H1 (cell line): ENCODE data around the gene OR6C4. TPM values are rescaled to one million over a fixed set of nuclear protein-coding genes. Genes with fewer than 3 reads are reported as not detected.
"Not testable (repeated sequence)": the region's sequence is repeated elsewhere in the genome, so short reads cannot be mapped to it uniquely, and the experiment has no call there.

Experiments used
- CTCF ChIA-PET: fragments of 300-600 bp; sonication (Branson Sonifier 250); formaldehyde crosslinking; loops from one replicate; lab custom pipeline; 2021; ENCODE audit not compliant: partially characterized antibody; lab: Charles Lee
- POLR2A ChIA-PET: fragments of 300-600 bp; sonication (Branson Sonifier 250); formaldehyde crosslinking; loops from one replicate; lab custom pipeline; 2021; ENCODE audit warnings: inconsistent platforms; ENCODE audit not compliant: partially characterized antibody; lab: Charles Lee
- DNase-seq, 2 experiments: peaks; one replicate each; pipeline versions ENCODE4 v3.0.0 to v3.0.0-alpha.2; 2010 to 2022; ENCODE audit warnings: low spot score in 2 of 2, low read depth in 1 of 2, mixed read lengths in 1 of 2
- FAIRE-seq: peaks from 2 replicates; lab custom pipeline; 2011; peaks lifted over from hg19 to GRCh38; lab: Jason Lieb, UNC
- H2AFZ ChIP-seq: 2 replicates; pipeline ENCODE4 v1.8.1; 2012; ENCODE audit warnings: low read length, inconsistent platforms
- H2AK5ac ChIP-seq: 2 replicates; pipeline ENCODE4 v1.6.1; 2013; ENCODE audit warnings: low read depth, low read length
- H2BK120ac ChIP-seq: replicated peaks from 2 replicates; pipeline ENCODE3; 2013; ENCODE audit warnings: low read depth, low read length, inconsistent platforms
- H2BK12ac ChIP-seq: 2 replicates; pipeline ENCODE4 v1.6.1; 2013; ENCODE audit warnings: low read depth, low read length
- H2BK15ac ChIP-seq: 2 replicates; pipeline ENCODE4 v1.6.1; 2013; ENCODE audit warnings: low read length
- H2BK20ac ChIP-seq: 2 replicates; pipeline ENCODE4 v1.6.1; 2013; ENCODE audit warnings: low read length
- H2BK5ac ChIP-seq: 2 replicates; pipeline ENCODE4 v1.6.1; 2013; ENCODE audit warnings: low read depth, low read length
- H3K14ac ChIP-seq: 2 replicates; pipeline ENCODE4 v1.6.1; 2013; ENCODE audit warnings: inconsistent platforms; ENCODE audit not compliant: insufficient read length
- H3K18ac ChIP-seq: 2 replicates; pipeline ENCODE4 v1.6.1; 2013; ENCODE audit warnings: low read length; ENCODE audit errors: extremely low read depth
- H3K23ac ChIP-seq: 2 replicates; pipeline ENCODE4 v1.6.1; 2013; ENCODE audit warnings: inconsistent platforms; ENCODE audit not compliant: insufficient read length
- H3K23me2 ChIP-seq: 2 replicates; pipeline ENCODE4 v1.6.1; 2013; ENCODE audit warnings: low read depth, low read length
- H3K27ac ChIP-seq: 2 replicates; pipeline ENCODE4 v1.6.1; 2011; ENCODE audit warnings: low read depth, low read length, inconsistent platforms
- H3K27me3 ChIP-seq, 4 experiments: replicated peaks in 1 of 4; 1 replicate in 1 of 4; 2 replicates in 3 of 4; pipeline versions ENCODE4 v1.6.1 to v1.8.1; 2011 to 2013; ENCODE audit warnings: low read length in 3 of 4, mild to moderate bottlenecking in 3 of 4, inconsistent platforms in 2 of 4, mixed read lengths in 2 of 4, moderate library complexity in 1 of 4; ENCODE audit not compliant: control insufficient read depth in 3 of 4, insufficient read depth in 3 of 4; ENCODE audit errors: extremely low read depth in 1 of 4
- H3K36me3 ChIP-seq, 4 experiments: 2 replicates each; pipeline versions ENCODE4 v1.6.1 to v1.8.1; 2011 to 2013; ENCODE audit warnings: mild to moderate bottlenecking in 4 of 4, low read length in 3 of 4, moderate library complexity in 2 of 4, control low read depth in 1 of 4, inconsistent platforms in 1 of 4; ENCODE audit not compliant: insufficient read depth in 4 of 4, control insufficient read depth in 2 of 4
- H3K4ac ChIP-seq: replicated peaks from 2 replicates; pipeline ENCODE3; 2013; ENCODE audit warnings: low read length, low read depth, mixed read lengths, inconsistent platforms; ENCODE audit not compliant: insufficient read length
- H3K4me1 ChIP-seq, 4 experiments: replicated peaks in 1 of 4; 1 replicate in 1 of 4; 2 replicates in 3 of 4; pipeline versions ENCODE4 v1.6.1 to v1.8.1; 2011 to 2013; ENCODE audit warnings: low read length in 3 of 4, inconsistent platforms in 2 of 4, mixed read lengths in 1 of 4; ENCODE audit not compliant: insufficient read depth in 4 of 4, control insufficient read depth in 3 of 4
- H3K4me2 ChIP-seq, 2 experiments: 2 replicates each; pipeline versions ENCODE4 v1.6.1 to v1.8.1; 2011 to 2013; ENCODE audit warnings: low read depth in 2 of 2, low read length in 2 of 2, control low read depth in 1 of 2, inconsistent platforms in 1 of 2, mild to moderate bottlenecking in 1 of 2; ENCODE audit not compliant: insufficient read depth in 1 of 2
- H3K4me3 ChIP-seq, 4 experiments: fragments of 200-600, 300-600 bp in 1 of 4; sonication (generic), shearing (Covaris generic), sonication (Bioruptor Twin) in 1 of 4; 2 replicates each; pipeline versions ENCODE4 v1.5.1 to v1.8.1; 2011 to 2016; ENCODE audit warnings: low read length in 4 of 4, low read depth in 3 of 4, control low read depth in 2 of 4, inconsistent platforms in 2 of 4, mild to moderate bottlenecking in 2 of 4, mixed read lengths in 1 of 4, moderate library complexity in 1 of 4; ENCODE audit not compliant: insufficient read depth in 2 of 4; ENCODE audit errors: extremely low read depth in 1 of 4
- H3K56ac ChIP-seq: replicated peaks from 2 replicates; pipeline ENCODE3; 2013; ENCODE audit warnings: low read depth, mild to moderate bottlenecking, mixed read lengths, low read length, inconsistent platforms; ENCODE audit not compliant: insufficient read length
- H3K79me1 ChIP-seq: 2 replicates; pipeline ENCODE4 v1.6.1; 2013; ENCODE audit warnings: low read depth, low read length, control low read depth
- H3K79me2 ChIP-seq, 2 experiments: 2 replicates each; pipeline versions ENCODE4 v1.6.1 to v1.8.1; 2012 to 2013; ENCODE audit warnings: low read length in 2 of 2, mild to moderate bottlenecking in 2 of 2, inconsistent platforms in 1 of 2; ENCODE audit not compliant: insufficient read depth in 2 of 2, control insufficient read depth in 1 of 2
- H3K9ac ChIP-seq, 4 experiments: replicated peaks in 1 of 4; 1 replicate in 1 of 4; 2 replicates in 3 of 4; pipeline versions ENCODE4 v1.6.1 to v1.8.1; 2011 to 2013; ENCODE audit warnings: low read depth in 3 of 4, low read length in 3 of 4, control low read depth in 2 of 4, mild to moderate bottlenecking in 2 of 4, moderate library complexity in 2 of 4, inconsistent platforms in 1 of 4; ENCODE audit errors: extremely low read depth in 1 of 4
- H3K9me3 ChIP-seq, 2 experiments: 2 replicates each; pipeline versions ENCODE4 v1.6.1 to v1.8.1; 2012 to 2013; ENCODE audit warnings: mild to moderate bottlenecking in 2 of 2, moderate library complexity in 2 of 2, control low read depth in 1 of 2, inconsistent platforms in 1 of 2, low read depth in 1 of 2, low read length in 1 of 2, mixed read lengths in 1 of 2; ENCODE audit not compliant: insufficient read depth in 2 of 2
- H4K20me1 ChIP-seq, 2 experiments: replicated peaks in 1 of 2; 2 replicates each; pipeline versions ENCODE3 to v1.8.1; 2011 to 2013; ENCODE audit warnings: inconsistent platforms in 2 of 2, low read length in 2 of 2, mild to moderate bottlenecking in 1 of 2; ENCODE audit not compliant: insufficient read depth in 2 of 2, control insufficient read depth in 1 of 2
- H4K5ac ChIP-seq: 2 replicates; pipeline ENCODE4 v1.6.1; 2013; ENCODE audit warnings: low read length, low read depth, mixed read lengths, inconsistent platforms; ENCODE audit not compliant: insufficient read length
- H4K8ac ChIP-seq: 2 replicates; pipeline ENCODE4 v1.8.0; 2013; ENCODE audit warnings: mild to moderate bottlenecking, moderate library complexity, low read length, inconsistent platforms; ENCODE audit not compliant: insufficient read depth; ENCODE audit errors: extremely low read depth
- H4K91ac ChIP-seq: replicated peaks from 2 replicates; pipeline ENCODE3; 2013; ENCODE audit warnings: low read length, mixed read lengths, inconsistent platforms; ENCODE audit not compliant: insufficient read length
- WGBS, 2 experiments: shearing (Covaris generic) in 1 of 2; methylation state at CpG; one replicate each; pipeline versions ENCODE4 v1.1.6 to v1.1.7; 2013 to 2015; ENCODE audit warnings: low lambda C conversion rate in 2 of 2, mixed read lengths in 2 of 2, inconsistent platforms in 1 of 2, low coverage in 1 of 2, missing lambda C conversion rate in 1 of 2; ENCODE audit not compliant: insufficient replicate concordance in 2 of 2, insufficient coverage in 1 of 2, insufficient read length in 1 of 2; ENCODE audit errors: extremely low coverage in 1 of 2, missing lambda C conversion rate in 1 of 2; 5-methylcytosine and 5-hydroxymethylcytosine counted together
- polyA plus RNA-seq, 7 experiments: library from polyadenylated mRNA; depleted of rRNA in 3 of 7; stranded (reverse) in 5 of 7; unstranded in 2 of 7; fragments of >200 nt in 5 of 7; fragments of 200-250 nt in 2 of 7; gene quantifications; 1 replicate in 5 of 7; 2 replicates in 1 of 7; 4 replicates in 1 of 7; pipeline versions ENCODE4 v1.2.1 to v1.2.3, GENCODE V29; 2011 to 2013; ENCODE audit warnings: missing spikeins in 2 of 7, mixed read lengths in 2 of 7
- total RNA-seq: library from RNA; stranded (reverse); fragmentation: NEBNext Ultra II Directional; extraction: Animal tissue kit (Norgen Biotek cat#: 25700); gene quantifications from 2 replicates; pipeline ENCODE4 v1.2.1, GENCODE V29; 2021

The OR6C4 gene
- total and polyA plus RNA-seq, 2 of the 8 experiments (the other 6 are each of a cell fraction or from before 2014, with no cell fraction given), result not detected

DNA sequence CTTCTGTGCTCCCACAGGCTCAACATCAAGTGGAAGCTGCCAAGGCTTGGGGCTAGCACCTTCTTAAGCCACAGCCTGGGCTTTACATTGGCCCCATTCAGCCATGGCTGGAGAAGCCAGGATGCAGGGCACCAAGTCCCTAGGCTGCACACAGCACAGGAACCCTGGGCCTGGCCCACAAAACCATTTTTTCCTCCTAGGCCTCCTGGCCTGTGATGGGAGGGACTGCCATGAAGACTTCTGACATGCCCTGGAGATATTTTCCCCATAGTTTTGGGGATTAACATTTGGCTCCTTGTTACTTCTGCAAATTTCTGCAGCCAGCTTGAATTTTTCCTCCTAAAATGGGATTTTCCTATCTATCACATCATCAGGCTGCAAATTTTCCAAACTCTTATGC, 20.7 kb downstream of the OR6C4 start:
- H3K9ac ChIP-seq, FAIRE-seq, H3K4ac ChIP-seq, H3K4me3 ChIP-seq, H3K27me3 ChIP-seq, H4K91ac ChIP-seq, POLR2A ChIA-PET, H2BK20ac ChIP-seq, H4K20me1 ChIP-seq, H3K36me3 ChIP-seq, H2BK12ac ChIP-seq, H3K18ac ChIP-seq, H2BK120ac ChIP-seq, H3K56ac ChIP-seq, H3K4me2 ChIP-seq, H4K5ac ChIP-seq, H2BK5ac ChIP-seq, DNase-seq, H3K23me2 ChIP-seq, H3K14ac ChIP-seq, H4K8ac ChIP-seq, H2BK15ac ChIP-seq, H2AK5ac ChIP-seq, H3K27ac ChIP-seq, H2AFZ ChIP-seq, H3K4me1 ChIP-seq, H3K79me1 ChIP-seq, H3K79me2 ChIP-seq, H3K23ac ChIP-seq: not testable (repeated sequence)
- CTCF ChIA-PET, result interaction anchor here (0.8 kb wide), 1 partner anchor 49 kb away, joined by 3 read pairs; no protein-coding TSS in a partner anchor
- H3K9me3 ChIP-seq, result peaks cover 33 to 34% of the 10 kb centered on the region in 2 experiments

DNA sequence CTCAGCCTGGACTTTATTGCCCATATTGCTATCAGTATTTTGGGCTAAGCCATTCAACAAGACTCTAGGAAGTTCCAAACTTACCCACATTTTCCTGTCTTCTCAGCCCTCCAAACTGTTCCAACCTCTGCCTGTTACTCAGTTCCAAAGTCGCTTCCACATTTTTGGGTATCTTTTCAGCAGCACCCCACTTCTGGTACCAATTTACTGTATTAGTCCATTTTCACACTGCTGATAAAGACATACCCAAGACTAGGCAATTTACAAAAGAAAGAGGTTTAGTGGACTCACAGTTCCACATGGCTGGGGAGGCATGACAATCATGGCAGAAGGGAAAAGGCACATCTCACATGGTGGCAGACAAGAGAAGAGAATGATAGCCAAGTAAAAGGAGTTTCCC, 21.3 kb downstream of the OR6C4 start:
- not testable (repeated sequence) for H2BK120ac ChIP-seq, DNase-seq, H2BK5ac ChIP-seq, H4K20me1 ChIP-seq, H3K4me1 ChIP-seq, H3K27me3 ChIP-seq, H3K23me2 ChIP-seq, H2BK20ac ChIP-seq, H3K4ac ChIP-seq, FAIRE-seq, H2BK12ac ChIP-seq, H4K91ac ChIP-seq, H3K4me2 ChIP-seq, H3K18ac ChIP-seq, H3K36me3 ChIP-seq, H3K79me2 ChIP-seq, H2AK5ac ChIP-seq, H4K8ac ChIP-seq, H3K79me1 ChIP-seq, H3K4me3 ChIP-seq, H3K9ac ChIP-seq, H2AFZ ChIP-seq, H3K27ac ChIP-seq, H3K56ac ChIP-seq, H2BK15ac ChIP-seq, H4K5ac ChIP-seq, H3K14ac ChIP-seq, H3K23ac ChIP-seq
- peaks cover 33 to 34% of the 10 kb centered on the region in 2 experiments for H3K9me3 ChIP-seq
- ChIA-PET POLR2A (interaction anchor here (1.1 kb wide), 1 partner anchor 266 kb away, joined by 3 read pairs; no protein-coding TSS in a partner anchor), CTCF (interaction anchor here (1.7 kb wide), 1 partner anchor 48 kb away, joined by 4 read pairs; no protein-coding TSS in a partner anchor)
- WGBS, 2 experiments, result 100% methylated on average over 1 of the region's 1 CpG; no CpG with 5 or more reads in 1 of the 2 experiments
